HepG2 (cell line): ENCODE results near the gene SDK1. TPM values are rescaled to one million over a fixed set of nuclear protein-coding genes. Genes with fewer than 3 reads are reported as not detected.

ENCODE experiments used
- ATAC-seq: fragments of 200-7000 bp; cut with Tn5 transposase; 3 replicates; pipeline ENCODE4 v1.9.1; 2020; ENCODE audit warnings: mild to moderate bottlenecking, moderate library complexity
- BruUV-seq: library from RNA; stranded (reverse); fragments of 400-500 nt; replicated peaks from 2 replicates; lab custom pipeline; 2021; lab: Mats Ljungman, UMichigan
- CTCF ChIA-PET: fragments of 300-600 bp; formaldehyde crosslinking; extraction: SDS; loops from one replicate; lab custom pipeline; 2021; ENCODE audit warnings: low total read pairs, inconsistent platforms, low intra/inter-chr PET ratio; lab: Yijun Ruan, JAX
- POLR2A ChIA-PET: fragments of 350-600 bp; sonication (Branson Sonifier 250); formaldehyde crosslinking; loops from one replicate; lab custom pipeline; 2020; ENCODE audit warnings: antibody characterized with exemption, inconsistent platforms; lab: Yijun Ruan, JAX
- DNase-seq: peaks from one replicate; pipeline ENCODE4 v3.0.0-alpha.2; 2015; ENCODE audit warnings: low spot score
- FAIRE-seq: peaks from 3 replicates; lab custom pipeline; 2011; peaks lifted over from hg19 to GRCh38; lab: Jason Lieb, UNC
- H2AFZ ChIP-seq: one replicate; pipeline ENCODE4 v1.6.1; 2011; ENCODE audit warnings: low read length, inconsistent platforms
- H3K27ac ChIP-seq: fragments of 300-600 bp; 3 replicates; pipeline ENCODE4 v1.8.0; 2011; ENCODE audit warnings: mixed run types, mild to moderate bottlenecking, mixed read lengths, low read length, inconsistent platforms; ENCODE audit not compliant: insufficient read depth; ENCODE audit errors: extremely low read length
- H3K27me3 ChIP-seq, 2 experiments: fragments of 200-600 bp in 1 of 2; 2 replicates in 1 of 2; 3 replicates in 1 of 2; pipeline versions ENCODE4 v1.6.0 to v1.8.0; 2011; ENCODE audit warnings: low read length in 2 of 2, mild to moderate bottlenecking in 2 of 2, moderate library complexity in 2 of 2, inconsistent platforms in 1 of 2; ENCODE audit not compliant: insufficient read depth in 2 of 2, control insufficient read depth in 1 of 2
- H3K36me3 ChIP-seq, 2 experiments: fragments of 200-600 bp in 1 of 2; replicated peaks in 1 of 2; 2 replicates in 1 of 2; 3 replicates in 1 of 2; pipeline versions ENCODE4 v1.5.1 to v1.8.0; 2011; ENCODE audit warnings: low read length in 2 of 2, inconsistent platforms in 1 of 2; ENCODE audit not compliant: insufficient read depth in 2 of 2, control insufficient read depth in 1 of 2
- H3K4me1 ChIP-seq: 2 replicates; pipeline ENCODE4 v1.5.1; 2012; ENCODE audit warnings: low read length, inconsistent platforms; ENCODE audit not compliant: insufficient read depth
- H3K4me2 ChIP-seq: 2 replicates; pipeline ENCODE4 v1.6.0; 2011; ENCODE audit warnings: low read depth, low read length, inconsistent platforms
- H3K4me3 ChIP-seq, 3 experiments: fragments of 200-600 bp in 1 of 3; sonication (generic), shearing (Covaris generic) in 1 of 3; replicated peaks in 1 of 3; 2 replicates each; pipeline ENCODE4 v1.5.1; 2011 to 2016; ENCODE audit warnings: low read length in 3 of 3, inconsistent platforms in 2 of 3, low read depth in 2 of 3, mild to moderate bottlenecking in 2 of 3, control low read depth in 1 of 3, mixed read lengths in 1 of 3; ENCODE audit not compliant: insufficient read depth in 1 of 3
- H3K79me2 ChIP-seq: one replicate; pipeline ENCODE4 v1.6.1; 2011; ENCODE audit warnings: low read length, inconsistent platforms; ENCODE audit not compliant: insufficient read depth
- H3K9ac ChIP-seq: 2 replicates; pipeline ENCODE4 v1.6.0; 2011; ENCODE audit warnings: mild to moderate bottlenecking, low read depth, low read length, inconsistent platforms; ENCODE audit not compliant: insufficient read depth
- H3K9me3 ChIP-seq: 2 replicates; pipeline ENCODE4 v1.5.1; 2012; ENCODE audit warnings: mild to moderate bottlenecking, low read length
- H4K20me1 ChIP-seq: 2 replicates; pipeline ENCODE4 v1.6.0; 2011; ENCODE audit warnings: inconsistent platforms, mild to moderate bottlenecking, low read length, moderate library complexity; ENCODE audit not compliant: insufficient read depth
- ATF7 ChIP-seq, 2 experiments: fragments of 450-650 bp in 1 of 2; sonication (generic) in 1 of 2; formaldehyde crosslinking in 1 of 2; IDR thresholded peaks; 2 replicates each; pipeline versions ENCODE4 v1.4.0 to v1.6.1; 2016 to 2020; ENCODE audit warnings: antibody characterized with exemption in 1 of 2, mild to moderate bottlenecking in 1 of 2, missing genetic modification reagents in 1 of 2
- JDP2 ChIP-seq: sonication (generic); formaldehyde crosslinking; IDR thresholded peaks from 2 replicates; pipeline ENCODE4 v1.8.1; 2022; ENCODE audit warnings: missing genetic modification reagents, borderline replicate concordance
- MIXL1 ChIP-seq: IDR thresholded peaks from 2 replicates; pipeline ENCODE4 v1.6.1; 2016
- PTBP1 ChIP-seq: fragments of 200-400 bp; formaldehyde crosslinking; IDR thresholded peaks from 2 replicates; pipeline ENCODE4 v1.6.1; 2018; ENCODE audit warnings: low read length, low read depth; ENCODE audit not compliant: poor library complexity, severe bottlenecking
- SIX1 ChIP-seq: sonication (generic); formaldehyde crosslinking; IDR thresholded peaks from 2 replicates; pipeline ENCODE4 v1.4.0; 2020; ENCODE audit warnings: missing genetic modification reagents, borderline replicate concordance
- WGBS: methylation state at CpG from one replicate; pipeline ENCODE4 v1.1.6; 2017; ENCODE audit warnings: low lambda C conversion rate; 5-methylcytosine and 5-hydroxymethylcytosine counted together
- in situ Hi-C: cut with HindIII; loops from 2 replicates; pipeline ENCODE4 v1.10.0; 2017; ENCODE audit warnings: low pct_unique_long_range_greater_than_20kb; ENCODE audit not compliant: extremely low pct_ligation_motif_present
- intact Hi-C: fragments of 100-400 bp; cut with micrococcal nuclease; formaldehyde crosslinking; loops from one replicate; pipeline ENCODE4 v1.10.0; 2022; ENCODE audit not compliant: unreplicated experiment
- polyA plus RNA-seq, 8 experiments: library from polyadenylated mRNA; depleted of rRNA in 3 of 8; stranded (reverse) in 7 of 8; unstranded in 1 of 8; fragments of >200 nt; fragmentation: Illumina TruSeq in 4 of 8; extraction: Trizol in 4 of 8; gene quantifications; 2 replicates each; pipeline versions ENCODE4 v1.2.1 to v1.2.3, GENCODE V29; 2011 to 2016; ENCODE audit warnings: low read depth in 4 of 8, missing spikeins in 1 of 8, mixed read lengths in 1 of 8; ENCODE audit not compliant: insufficient read depth in 1 of 8
- total RNA-seq, 5 experiments: library from RNA; depleted of rRNA; stranded (reverse); fragments of >200 nt; fragmentation: Illumina TruSeq; extraction: Trizol; gene quantifications; 2 replicates each; pipeline ENCODE4 v1.2.3, GENCODE V29; 2016; ENCODE audit warnings: low read depth in 1 of 5
- TF ChIP-seq, protein P1 (sequence below): sonication (generic); IDR thresholded peaks from 2 replicates; pipeline ENCODE4 v1.6.1; 2016; ENCODE audit warnings: low read depth, borderline replicate concordance
- TF ChIP-seq, protein P2 (sequence below): sonication (generic); formaldehyde crosslinking; IDR thresholded peaks from 2 replicates; pipeline ENCODE4 v1.4.0; 2020; ENCODE audit warnings: missing genetic modification reagents

The SDK1 gene
- total and polyA plus RNA-seq, 2 of the 13 experiments (the other 11 are each of a cell fraction or from before 2014, with no cell fraction given) = 0.35 to 2.4 TPM

DNA sequence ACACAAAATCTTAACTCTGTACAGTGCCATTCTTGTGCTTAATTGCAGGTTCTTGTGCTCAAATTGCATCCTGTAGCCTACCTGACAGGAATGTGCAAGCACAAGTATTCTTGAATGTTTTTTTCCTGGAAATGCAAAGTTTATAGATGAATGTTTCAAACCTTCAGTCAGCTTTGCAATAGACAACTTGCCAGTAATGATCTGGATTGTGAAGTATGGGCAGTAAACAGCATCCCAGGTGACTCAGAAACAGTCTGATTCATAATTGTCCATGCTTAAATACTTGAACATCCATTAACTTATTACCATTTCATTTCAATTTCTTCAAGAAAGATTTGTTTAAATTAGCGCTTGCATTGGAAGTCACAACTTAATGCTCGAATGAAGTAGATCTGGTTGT is 347.2 kb downstream of the SDK1 start:
- intact Hi-C loops (no loop called here), in situ Hi-C loops (no loop called here)
- Histone ChIP-seq H3K9me3 (no peaks in the 10 kb centered on the region), H2AFZ (no peak overlapping the region), H3K79me2 (no peaks in the 10 kb centered on the region), H3K27ac (no peak overlapping the region), H3K27me3 (no peaks in the 10 kb centered on the region), H3K4me1 (no peaks in the 10 kb centered on the region), H3K9ac (no peak overlapping the region), H3K36me3 (no peaks in the 10 kb centered on the region), H3K4me2 (no peak overlapping the region), H3K4me3 (no peak overlapping the region), H4K20me1 (no peaks in the 10 kb centered on the region)
- ChIA-PET POLR2A (no interaction called here), CTCF (no interaction called here)
- FAIRE-seq (no peak), DNase-seq (no peak), ATAC-seq (no peak)
- TF ChIP-seq PTBP1 = no peak
- no peak for TF ChIP-seq MIXL1 (CRISPR knock-in tag)
- TF ChIP-seq, protein P1, sequence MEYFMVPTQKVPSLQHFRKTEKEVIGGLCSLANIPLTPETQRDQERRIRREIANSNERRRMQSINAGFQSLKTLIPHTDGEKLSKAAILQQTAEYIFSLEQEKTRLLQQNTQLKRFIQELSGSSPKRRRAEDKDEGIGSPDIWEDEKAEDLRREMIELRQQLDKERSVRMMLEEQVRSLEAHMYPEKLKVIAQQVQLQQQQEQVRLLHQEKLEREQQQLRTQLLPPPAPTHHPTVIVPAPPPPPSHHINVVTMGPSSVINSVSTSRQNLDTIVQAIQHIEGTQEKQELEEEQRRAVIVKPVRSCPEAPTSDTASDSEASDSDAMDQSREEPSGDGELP = no peak
- TF ChIP-seq, protein P2, sequence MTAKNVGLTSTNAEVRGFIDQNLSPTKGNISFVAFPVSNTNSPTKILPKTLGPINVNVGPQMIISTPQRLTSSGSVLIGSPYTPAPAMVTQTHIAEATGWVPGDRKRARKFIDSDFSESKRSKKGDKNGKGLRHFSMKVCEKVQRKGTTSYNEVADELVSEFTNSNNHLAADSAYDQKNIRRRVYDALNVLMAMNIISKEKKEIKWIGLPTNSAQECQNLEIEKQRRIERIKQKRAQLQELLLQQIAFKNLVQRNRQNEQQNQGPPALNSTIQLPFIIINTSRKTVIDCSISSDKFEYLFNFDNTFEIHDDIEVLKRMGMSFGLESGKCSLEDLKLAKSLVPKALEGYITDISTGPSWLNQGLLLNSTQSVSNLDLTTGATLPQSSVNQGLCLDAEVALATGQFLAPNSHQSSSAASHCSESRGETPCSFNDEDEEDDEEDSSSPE = no peak
- no peak for TF ChIP-seq SIX1 (CRISPR knock-in tag)
- no TSS peak for BruUV-seq
- 96% methylated on average over 2 of the region's 2 CpGs for WGBS

DNA sequence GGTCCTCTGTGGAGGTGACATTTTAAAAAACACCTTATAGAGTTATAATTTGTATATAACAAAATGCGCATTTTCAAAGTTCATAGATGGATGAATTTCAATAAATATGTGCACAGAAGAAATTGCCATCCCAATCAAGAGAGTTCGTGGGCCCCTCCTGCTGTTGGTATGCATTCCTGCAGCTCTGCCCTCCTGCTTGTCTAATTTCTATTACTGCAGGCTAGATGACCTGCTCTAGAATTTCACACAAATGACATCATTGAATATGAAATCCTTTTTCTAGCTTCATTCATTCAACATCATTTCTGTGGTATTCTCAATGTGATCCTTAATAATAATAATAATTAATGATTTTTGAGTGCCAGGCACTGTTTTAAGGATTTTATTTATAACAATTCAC is 348.2 kb downstream of the SDK1 start:
- Histone ChIP-seq H3K4me1 (no peaks in the 10 kb centered on the region), H3K79me2 (no peaks in the 10 kb centered on the region), H3K27ac (no peak overlapping the region), H3K27me3 (no peaks in the 10 kb centered on the region), H4K20me1 (no peaks in the 10 kb centered on the region), H3K4me3 (no peak overlapping the region), H2AFZ (no peak overlapping the region), H3K9ac (no peak overlapping the region), H3K36me3 (no peaks in the 10 kb centered on the region), H3K4me2 (no peak overlapping the region), H3K9me3 (no peaks in the 10 kb centered on the region)
- POLR2A ChIA-PET = no interaction called here
- no TSS peak for BruUV-seq
- no peak for FAIRE-seq
- intact Hi-C loops = no loop called here
- WGBS = 88% methylated on average over 2 of the region's 2 CpGs
- in situ Hi-C loops = no loop called here
- no peak for DNase-seq
- TF ChIP-seq ATF7 (IDR thresholded peaks at IDR 0.05) = peak; percentile 57
- no peak for TF ChIP-seq ATF7 (CRISPR knock-in tag; IDR thresholded peaks at IDR 0.05)
- no peak for TF ChIP-seq JDP2
- CTCF ChIA-PET = no interaction called here
- no peak for ATAC-seq
